HEK293 (cell line): ENCODE results near the gene SORL1.
A peak's percentile ranks its signal among the peaks of the same experiment; 100 is the strongest.

Experiments
- CTCF ChIA-PET: fragments of 350-600 bp; formaldehyde crosslinking; extraction: SDS; loops from one replicate; lab custom pipeline; 2021; ENCODE audit warnings: antibody characterized with exemption; lab: Yijun Ruan, JAX
- POLR2A ChIA-PET: fragments of 300-600 bp; formaldehyde crosslinking; extraction: SDS; loops from one replicate; lab custom pipeline; 2020; ENCODE audit warnings: antibody characterized with exemption, inconsistent platforms; lab: Yijun Ruan, JAX
- H3K27ac ChIP-seq: fragments of 200-500 bp; sonication (Bioruptor generic); 2 replicates; pipeline ENCODE4 v1.5.1; 2014; ENCODE audit warnings: low read depth, low read length, control low read depth, inconsistent platforms; ENCODE audit errors: extremely low read depth
- H3K36me3 ChIP-seq, 2 experiments: fragments of 200-500 bp in 1 of 2; sonication (Bioruptor generic) in 1 of 2; 1 replicate in 1 of 2; 2 replicates in 1 of 2; pipeline ENCODE4 v1.5.1; 2014 to 2017; ENCODE audit warnings: inconsistent platforms in 2 of 2, low read length in 2 of 2; ENCODE audit not compliant: control insufficient read depth in 2 of 2, insufficient read depth in 1 of 2
- H3K4me1 ChIP-seq: fragments of 200-500 bp; sonication (Bioruptor generic); 2 replicates; pipeline ENCODE4 v1.5.1; 2014; ENCODE audit warnings: mild to moderate bottlenecking, low read length, inconsistent platforms; ENCODE audit not compliant: control insufficient read depth, insufficient read depth
- H3K4me3 ChIP-seq: 2 replicates; pipeline ENCODE4 v1.5.1; 2011; ENCODE audit warnings: low read depth, mild to moderate bottlenecking, control low read depth, low read length, moderate library complexity
- H3K9me3 ChIP-seq: fragments of 200-500 bp; sonication (Bioruptor generic); 2 replicates; pipeline ENCODE4 v1.5.1; 2014; ENCODE audit warnings: low read depth, low read length, inconsistent platforms; ENCODE audit not compliant: control insufficient read depth, insufficient read depth
- GLIS2 ChIP-seq: fragments of 450-650 bp; formaldehyde crosslinking; IDR thresholded peaks from 2 replicates; pipeline ENCODE4 v1.5.1; 2016; ENCODE audit warnings: missing biosample characterization, missing genetic modification characterization
- KLF10 ChIP-seq: fragments of 450-650 bp; IDR thresholded peaks from 2 replicates; pipeline ENCODE4 v1.5.1; 2018; ENCODE audit warnings: missing biosample characterization, mild to moderate bottlenecking, missing genetic modification characterization
- SCRT2 ChIP-seq: fragments of 450-650 bp; formaldehyde crosslinking; IDR thresholded peaks from 2 replicates; pipeline ENCODE4 v1.5.1; 2016; ENCODE audit warnings: missing biosample characterization, missing genetic modification characterization
- SP2 ChIP-seq: fragments of 450-650 bp; formaldehyde crosslinking; IDR thresholded peaks from 2 replicates; pipeline ENCODE4 v1.5.1; 2016; ENCODE audit warnings: missing biosample characterization, missing genetic modification characterization
- TRIM28 ChIP-seq: IDR thresholded peaks from 2 replicates; pipeline ENCODE4 v1.6.1; 2011; ENCODE audit warnings: low read length, control low read depth, borderline replicate concordance
- ZBTB17 ChIP-seq: fragments of 450-650 bp; formaldehyde crosslinking; IDR thresholded peaks from 2 replicates; pipeline ENCODE4 v1.5.1; 2016; ENCODE audit warnings: missing biosample characterization, missing genetic modification characterization
- ZBTB20 ChIP-seq: fragments of 450-650 bp; formaldehyde crosslinking; IDR thresholded peaks from 2 replicates; pipeline ENCODE4 v1.5.1; 2016; ENCODE audit warnings: missing biosample characterization, missing genetic modification characterization
- ZEB2 ChIP-seq: fragments of 450-650 bp; formaldehyde crosslinking; IDR thresholded peaks from 2 replicates; pipeline ENCODE4 v1.5.1; 2016; ENCODE audit warnings: missing biosample characterization, missing genetic modification characterization
- ZNF114 ChIP-seq: fragments of 450-650 bp; formaldehyde crosslinking; IDR thresholded peaks from 2 replicates; pipeline ENCODE4 v1.5.0; 2017; ENCODE audit warnings: missing biosample characterization, missing genetic modification characterization
- ZNF24 ChIP-seq: fragments of 450-650 bp; formaldehyde crosslinking; IDR thresholded peaks from 2 replicates; pipeline ENCODE4 v1.5.1; 2016; ENCODE audit warnings: missing biosample characterization, missing genetic modification characterization
- ZNF248 ChIP-seq: fragments of 450-650 bp; formaldehyde crosslinking; IDR thresholded peaks from 2 replicates; pipeline ENCODE4 v1.5.1; 2017; ENCODE audit warnings: missing biosample characterization, missing genetic modification characterization
- ZNF335 ChIP-seq: fragments of 450-650 bp; formaldehyde crosslinking; conservative IDR thresholded peaks from 2 replicates; pipeline ENCODE4 v1.5.1; 2016; ENCODE audit warnings: missing biosample characterization, missing genetic modification characterization
- ZNF341 ChIP-seq: fragments of 450-650 bp; formaldehyde crosslinking; IDR thresholded peaks from 2 replicates; pipeline ENCODE4; 2016; ENCODE audit warnings: low read depth, missing biosample characterization, missing genetic modification characterization
- ZNF585B ChIP-seq: fragments of 450-650 bp; formaldehyde crosslinking; IDR thresholded peaks from 2 replicates; pipeline ENCODE4 v1.5.1; 2016; ENCODE audit warnings: missing biosample characterization, missing genetic modification characterization
- ZNF600 ChIP-seq: fragments of 450-650 bp; formaldehyde crosslinking; IDR thresholded peaks from 2 replicates; pipeline ENCODE4 v1.5.1; 2016; ENCODE audit warnings: missing biosample characterization, missing genetic modification characterization
- ZNF621 ChIP-seq: fragments of 450-650 bp; formaldehyde crosslinking; IDR thresholded peaks from 2 replicates; pipeline ENCODE4 v1.5.1; 2017; ENCODE audit warnings: missing biosample characterization, missing genetic modification characterization
- ZNF624 ChIP-seq: fragments of 450-650 bp; formaldehyde crosslinking; IDR thresholded peaks from 2 replicates; pipeline ENCODE4 v1.5.1; 2017; ENCODE audit warnings: missing biosample characterization, missing genetic modification characterization
- ZNF626 ChIP-seq: fragments of 450-650 bp; sonication (Bioruptor Pico); formaldehyde crosslinking; IDR thresholded peaks from 2 replicates; pipeline ENCODE4 v1.5.1; 2018; ENCODE audit warnings: missing biosample characterization, missing genetic modification characterization, inconsistent platforms
- ZNF654 ChIP-seq: fragments of 450-650 bp; formaldehyde crosslinking; IDR thresholded peaks from 2 replicates; pipeline ENCODE4 v1.5.1; 2016; ENCODE audit warnings: low read depth, missing biosample characterization, missing genetic modification characterization
- ZNF76 ChIP-seq: fragments of 450-650 bp; formaldehyde crosslinking; IDR thresholded peaks from 2 replicates; pipeline ENCODE4; 2016; ENCODE audit warnings: low read depth, missing biosample characterization, missing genetic modification characterization, borderline replicate concordance
- ZNF837 ChIP-seq: fragments of 450-650 bp; formaldehyde crosslinking; IDR thresholded peaks from 2 replicates; pipeline ENCODE4 v1.5.1; 2016; ENCODE audit warnings: missing biosample characterization, missing genetic modification characterization
- ZSCAN30 ChIP-seq: fragments of 450-650 bp; IDR thresholded peaks from 2 replicates; pipeline ENCODE4 v1.5.1; 2018; ENCODE audit warnings: missing biosample characterization, mild to moderate bottlenecking, missing genetic modification characterization, moderate library complexity
- TF ChIP-seq, protein P1 (sequence below): fragments of 450-650 bp; formaldehyde crosslinking; IDR thresholded peaks from 2 replicates; pipeline ENCODE4 v1.5.1; 2016; ENCODE audit warnings: missing biosample characterization, missing genetic modification characterization
- TF ChIP-seq, protein P2 (sequence below): fragments of 450-650 bp; formaldehyde crosslinking; IDR thresholded peaks from 2 replicates; pipeline ENCODE4 v1.5.1; 2016; ENCODE audit warnings: missing biosample characterization, missing genetic modification characterization, borderline replicate concordance
- TF ChIP-seq, protein P3 (sequence below): fragments of 450-650 bp; formaldehyde crosslinking; IDR thresholded peaks from 2 replicates; pipeline ENCODE4 v1.5.1; 2016; ENCODE audit warnings: missing biosample characterization, missing genetic modification characterization
- TF ChIP-seq, protein P4 (sequence below): fragments of 450-650 bp; formaldehyde crosslinking; conservative IDR thresholded peaks from 2 replicates; pipeline ENCODE4 v1.5.1; 2016; ENCODE audit warnings: low read depth, missing biosample characterization, missing genetic modification characterization
- TF ChIP-seq, protein P5 (sequence below): fragments of 450-650 bp; IDR thresholded peaks from 2 replicates; pipeline ENCODE4 v1.5.1; 2018; ENCODE audit warnings: missing biosample characterization, missing genetic modification characterization

SORL1 gene

DNA sequence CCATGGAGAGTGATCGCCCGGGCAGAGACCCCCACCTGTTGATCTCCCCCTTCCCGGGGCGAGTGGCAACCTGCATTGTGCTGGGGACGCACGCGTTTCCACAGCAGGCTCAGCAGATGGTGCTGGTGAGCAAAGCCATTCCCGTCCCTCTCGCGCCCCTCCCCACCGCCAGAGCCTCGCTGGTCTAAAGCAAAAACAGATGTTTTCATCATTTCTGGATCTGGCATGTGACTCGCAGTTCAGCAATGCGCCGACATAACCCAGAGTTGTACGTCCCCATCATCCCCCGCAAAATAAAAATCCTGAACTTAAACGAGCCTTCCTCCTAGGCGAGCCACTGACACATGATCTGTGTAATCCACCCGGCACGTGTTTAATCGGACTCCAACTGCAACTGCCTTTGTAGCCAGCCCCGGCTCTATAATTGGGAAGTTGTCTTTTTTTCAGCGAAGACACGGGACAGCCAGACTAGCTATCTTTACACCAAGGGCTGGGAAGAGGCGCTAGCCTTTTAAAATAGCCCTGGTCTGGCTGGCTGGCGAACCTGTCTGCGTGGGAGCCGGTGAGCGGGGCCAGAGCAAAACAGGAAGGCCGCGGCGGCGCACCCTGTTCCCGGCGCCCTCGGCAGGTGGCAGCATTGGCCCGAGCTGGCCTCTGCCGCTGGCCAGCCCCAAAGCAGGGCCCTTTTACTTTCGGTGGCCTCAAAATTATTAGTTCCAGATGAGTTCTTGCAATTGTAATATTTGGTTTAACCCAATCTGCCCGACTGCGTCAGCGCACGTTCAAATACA lies 203.6 kb downstream of the SORL1 start:
- Histone ChIP-seq H3K9me3 (no peaks in the 10 kb centered on the region), H3K36me3 (no peaks in the 10 kb centered on the region), H3K4me3 (peak overlapping the region; percentile 34), H3K4me1 (no peaks in the 10 kb centered on the region), H3K27ac (peak overlapping the region; percentile 58)
- ChIA-PET CTCF (interaction anchor here (0.6 to 4.1 kb wide), 46 partner anchors 10 to 924 kb away, joined by 3 to 61 read pairs (median 4); no protein-coding TSS in a partner anchor), POLR2A (no interaction called here)
- TF ChIP-seq ZNF621 (tag by site-specific recombination), result no peak
- no peak for TF ChIP-seq ZNF24 (tag by site-specific recombination)
- no peak for TF ChIP-seq ZNF585B (tag by site-specific recombination)
- TF ChIP-seq, protein P1, sequence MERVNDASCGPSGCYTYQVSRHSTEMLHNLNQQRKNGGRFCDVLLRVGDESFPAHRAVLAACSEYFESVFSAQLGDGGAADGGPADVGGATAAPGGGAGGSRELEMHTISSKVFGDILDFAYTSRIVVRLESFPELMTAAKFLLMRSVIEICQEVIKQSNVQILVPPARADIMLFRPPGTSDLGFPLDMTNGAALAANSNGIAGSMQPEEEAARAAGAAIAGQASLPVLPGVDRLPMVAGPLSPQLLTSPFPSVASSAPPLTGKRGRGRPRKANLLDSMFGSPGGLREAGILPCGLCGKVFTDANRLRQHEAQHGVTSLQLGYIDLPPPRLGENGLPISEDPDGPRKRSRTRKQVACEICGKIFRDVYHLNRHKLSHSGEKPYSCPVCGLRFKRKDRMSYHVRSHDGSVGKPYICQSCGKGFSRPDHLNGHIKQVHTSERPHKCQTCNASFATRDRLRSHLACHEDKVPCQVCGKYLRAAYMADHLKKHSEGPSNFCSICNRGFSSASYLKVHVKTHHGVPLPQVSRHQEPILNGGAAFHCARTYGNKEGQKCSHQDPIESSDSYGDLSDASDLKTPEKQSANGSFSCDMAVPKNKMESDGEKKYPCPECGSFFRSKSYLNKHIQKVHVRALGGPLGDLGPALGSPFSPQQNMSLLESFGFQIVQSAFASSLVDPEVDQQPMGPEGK (tag by site-specific recombination), result peak; percentile 37; the same call in 1 of the 2 replicates
- no peak for TF ChIP-seq SP2
- TF ChIP-seq ZNF76 (tag by site-specific recombination), result peak; percentile 33; the same call in 1 of the 2 replicates
- TF ChIP-seq ZNF335 (tag by site-specific recombination), result peak; percentile 66
- TF ChIP-seq, protein P2, sequence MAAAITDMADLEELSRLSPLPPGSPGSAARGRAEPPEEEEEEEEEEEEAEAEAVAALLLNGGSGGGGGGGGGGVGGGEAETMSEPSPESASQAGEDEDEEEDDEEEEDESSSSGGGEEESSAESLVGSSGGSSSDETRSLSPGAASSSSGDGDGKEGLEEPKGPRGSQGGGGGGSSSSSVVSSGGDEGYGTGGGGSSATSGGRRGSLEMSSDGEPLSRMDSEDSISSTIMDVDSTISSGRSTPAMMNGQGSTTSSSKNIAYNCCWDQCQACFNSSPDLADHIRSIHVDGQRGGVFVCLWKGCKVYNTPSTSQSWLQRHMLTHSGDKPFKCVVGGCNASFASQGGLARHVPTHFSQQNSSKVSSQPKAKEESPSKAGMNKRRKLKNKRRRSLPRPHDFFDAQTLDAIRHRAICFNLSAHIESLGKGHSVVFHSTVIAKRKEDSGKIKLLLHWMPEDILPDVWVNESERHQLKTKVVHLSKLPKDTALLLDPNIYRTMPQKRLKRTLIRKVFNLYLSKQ, result no peak
- no peak for TF ChIP-seq ZNF624 (tag by site-specific recombination)
- 0 out of 2 replicates have a peak, but pooled peaks have one; percentile 41 for TF ChIP-seq ZSCAN30 (tag by site-specific recombination)
- no peak for TF ChIP-seq KLF10 (tag by site-specific recombination)
- TF ChIP-seq ZBTB17 (tag by site-specific recombination), result peak; percentile 59
- TF ChIP-seq ZNF654 (tag by site-specific recombination), result peak; percentile 55
- 0 out of 2 replicates have a peak, but pooled peaks have one; percentile 48 for TF ChIP-seq TRIM28
- no peak for TF ChIP-seq ZNF837 (tag by site-specific recombination)
- TF ChIP-seq, protein P3, sequence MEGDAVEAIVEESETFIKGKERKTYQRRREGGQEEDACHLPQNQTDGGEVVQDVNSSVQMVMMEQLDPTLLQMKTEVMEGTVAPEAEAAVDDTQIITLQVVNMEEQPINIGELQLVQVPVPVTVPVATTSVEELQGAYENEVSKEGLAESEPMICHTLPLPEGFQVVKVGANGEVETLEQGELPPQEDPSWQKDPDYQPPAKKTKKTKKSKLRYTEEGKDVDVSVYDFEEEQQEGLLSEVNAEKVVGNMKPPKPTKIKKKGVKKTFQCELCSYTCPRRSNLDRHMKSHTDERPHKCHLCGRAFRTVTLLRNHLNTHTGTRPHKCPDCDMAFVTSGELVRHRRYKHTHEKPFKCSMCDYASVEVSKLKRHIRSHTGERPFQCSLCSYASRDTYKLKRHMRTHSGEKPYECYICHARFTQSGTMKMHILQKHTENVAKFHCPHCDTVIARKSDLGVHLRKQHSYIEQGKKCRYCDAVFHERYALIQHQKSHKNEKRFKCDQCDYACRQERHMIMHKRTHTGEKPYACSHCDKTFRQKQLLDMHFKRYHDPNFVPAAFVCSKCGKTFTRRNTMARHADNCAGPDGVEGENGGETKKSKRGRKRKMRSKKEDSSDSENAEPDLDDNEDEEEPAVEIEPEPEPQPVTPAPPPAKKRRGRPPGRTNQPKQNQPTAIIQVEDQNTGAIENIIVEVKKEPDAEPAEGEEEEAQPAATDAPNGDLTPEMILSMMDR, result peak; percentile 72
- TF ChIP-seq SCRT2, result peak; percentile 100
- TF ChIP-seq ZNF114 (tag by site-specific recombination), result no peak
- no peak for TF ChIP-seq ZNF248
- TF ChIP-seq ZNF626, result no peak
- TF ChIP-seq ZBTB20 (tag by site-specific recombination), result no peak
- TF ChIP-seq ZNF341 (tag by site-specific recombination), result peak; percentile 90
- TF ChIP-seq, protein P4, sequence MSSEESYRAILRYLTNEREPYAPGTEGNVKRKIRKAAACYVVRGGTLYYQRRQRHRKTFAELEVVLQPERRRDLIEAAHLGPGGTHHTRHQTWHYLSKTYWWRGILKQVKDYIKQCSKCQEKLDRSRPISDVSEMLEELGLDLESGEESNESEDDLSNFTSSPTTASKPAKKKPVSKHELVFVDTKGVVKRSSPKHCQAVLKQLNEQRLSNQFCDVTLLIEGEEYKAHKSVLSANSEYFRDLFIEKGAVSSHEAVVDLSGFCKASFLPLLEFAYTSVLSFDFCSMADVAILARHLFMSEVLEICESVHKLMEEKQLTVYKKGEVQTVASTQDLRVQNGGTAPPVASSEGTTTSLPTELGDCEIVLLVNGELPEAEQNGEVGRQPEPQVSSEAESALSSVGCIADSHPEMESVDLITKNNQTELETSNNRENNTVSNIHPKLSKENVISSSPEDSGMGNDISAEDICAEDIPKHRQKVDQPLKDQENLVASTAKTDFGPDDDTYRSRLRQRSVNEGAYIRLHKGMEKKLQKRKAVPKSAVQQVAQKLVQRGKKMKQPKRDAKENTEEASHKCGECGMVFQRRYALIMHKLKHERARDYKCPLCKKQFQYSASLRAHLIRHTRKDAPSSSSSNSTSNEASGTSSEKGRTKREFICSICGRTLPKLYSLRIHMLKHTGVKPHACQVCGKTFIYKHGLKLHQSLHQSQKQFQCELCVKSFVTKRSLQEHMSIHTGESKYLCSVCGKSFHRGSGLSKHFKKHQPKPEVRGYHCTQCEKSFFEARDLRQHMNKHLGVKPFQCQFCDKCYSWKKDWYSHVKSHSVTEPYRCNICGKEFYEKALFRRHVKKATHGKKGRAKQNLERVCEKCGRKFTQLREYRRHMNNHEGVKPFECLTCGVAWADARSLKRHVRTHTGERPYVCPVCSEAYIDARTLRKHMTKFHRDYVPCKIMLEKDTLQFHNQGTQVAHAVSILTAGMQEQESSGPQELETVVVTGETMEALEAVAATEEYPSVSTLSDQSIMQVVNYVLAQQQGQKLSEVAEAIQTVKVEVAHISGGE (tag by site-specific recombination), result 0 out of 2 replicates have a peak, but pooled peaks have one; percentile 23
- TF ChIP-seq, protein P5, sequence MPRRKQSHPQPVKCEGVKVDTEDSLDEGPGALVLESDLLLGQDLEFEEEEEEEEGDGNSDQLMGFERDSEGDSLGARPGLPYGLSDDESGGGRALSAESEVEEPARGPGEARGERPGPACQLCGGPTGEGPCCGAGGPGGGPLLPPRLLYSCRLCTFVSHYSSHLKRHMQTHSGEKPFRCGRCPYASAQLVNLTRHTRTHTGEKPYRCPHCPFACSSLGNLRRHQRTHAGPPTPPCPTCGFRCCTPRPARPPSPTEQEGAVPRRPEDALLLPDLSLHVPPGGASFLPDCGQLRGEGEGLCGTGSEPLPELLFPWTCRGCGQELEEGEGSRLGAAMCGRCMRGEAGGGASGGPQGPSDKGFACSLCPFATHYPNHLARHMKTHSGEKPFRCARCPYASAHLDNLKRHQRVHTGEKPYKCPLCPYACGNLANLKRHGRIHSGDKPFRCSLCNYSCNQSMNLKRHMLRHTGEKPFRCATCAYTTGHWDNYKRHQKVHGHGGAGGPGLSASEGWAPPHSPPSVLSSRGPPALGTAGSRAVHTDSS (tag by site-specific recombination), result 0 out of 2 replicates have a peak, but pooled peaks have one; percentile 5
- TF ChIP-seq ZNF600, result 0 out of 2 replicates have a peak, but pooled peaks have one; percentile 50
- peak; percentile 49; the same call in 1 of the 2 replicates for TF ChIP-seq ZEB2 (tag by site-specific recombination)
- TF ChIP-seq GLIS2 (tag by site-specific recombination), result no peak
